Measurements from ENCODE around the gene DOCK8. TPM values are rescaled to one million over a fixed set of nuclear protein-coding genes. Genes with fewer than 3 reads are reported as not detected.

The DOCK8 gene
- total RNA-seq, 1 donor = under 0.01 TPM

DNA sequence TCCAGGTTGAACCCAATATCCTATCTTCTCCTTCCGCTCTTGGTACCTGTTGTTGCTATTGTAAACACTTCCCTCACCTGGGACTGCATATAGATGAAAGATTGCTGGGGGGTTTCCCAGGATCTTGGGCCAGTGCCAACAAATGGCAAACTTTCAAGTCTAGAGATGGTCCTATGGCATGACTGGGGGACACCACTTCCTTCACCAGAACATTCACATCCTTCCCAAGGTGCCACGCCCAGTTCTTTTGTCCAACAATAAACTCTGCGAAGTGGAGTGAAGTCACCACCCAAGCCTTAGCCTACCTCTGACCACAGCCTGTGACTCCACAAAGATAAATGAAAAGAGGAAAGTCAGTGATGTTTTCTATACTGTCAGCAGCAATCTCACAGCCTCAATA lies 34.4 kb downstream of the DOCK8 start:
- Histone ChIP-seq H3K9me3 (ENCODE audit: low read depth, low read length) (no peaks in the 10 kb centered on the region), H3K27me3 (ENCODE audit: insufficient read depth, low read length) (no peaks in the 10 kb centered on the region), H3K79me2 (ENCODE audit: insufficient read depth, low read length) (no peaks in the 10 kb centered on the region), H3K36me3 (ENCODE audit: insufficient read depth, low read length) (no peaks in the 10 kb centered on the region), H3K4me2 (ENCODE audit: insufficient read depth, low read length) (no peak overlapping the region), H3K4me3 (ENCODE audit: insufficient read depth, low read length) (no peak overlapping the region), H3K4me1 (ENCODE audit: insufficient read depth, low read length) (no peaks in the 10 kb centered on the region), H4K20me1 (ENCODE audit: insufficient read depth, low read length) (no peaks in the 10 kb centered on the region), H2AFZ (ENCODE audit: low read length) (no peak overlapping the region), H3K27ac (ENCODE audit: low read depth, low read length) (no peak overlapping the region)
- TF ChIP-seq, protein P1, sequence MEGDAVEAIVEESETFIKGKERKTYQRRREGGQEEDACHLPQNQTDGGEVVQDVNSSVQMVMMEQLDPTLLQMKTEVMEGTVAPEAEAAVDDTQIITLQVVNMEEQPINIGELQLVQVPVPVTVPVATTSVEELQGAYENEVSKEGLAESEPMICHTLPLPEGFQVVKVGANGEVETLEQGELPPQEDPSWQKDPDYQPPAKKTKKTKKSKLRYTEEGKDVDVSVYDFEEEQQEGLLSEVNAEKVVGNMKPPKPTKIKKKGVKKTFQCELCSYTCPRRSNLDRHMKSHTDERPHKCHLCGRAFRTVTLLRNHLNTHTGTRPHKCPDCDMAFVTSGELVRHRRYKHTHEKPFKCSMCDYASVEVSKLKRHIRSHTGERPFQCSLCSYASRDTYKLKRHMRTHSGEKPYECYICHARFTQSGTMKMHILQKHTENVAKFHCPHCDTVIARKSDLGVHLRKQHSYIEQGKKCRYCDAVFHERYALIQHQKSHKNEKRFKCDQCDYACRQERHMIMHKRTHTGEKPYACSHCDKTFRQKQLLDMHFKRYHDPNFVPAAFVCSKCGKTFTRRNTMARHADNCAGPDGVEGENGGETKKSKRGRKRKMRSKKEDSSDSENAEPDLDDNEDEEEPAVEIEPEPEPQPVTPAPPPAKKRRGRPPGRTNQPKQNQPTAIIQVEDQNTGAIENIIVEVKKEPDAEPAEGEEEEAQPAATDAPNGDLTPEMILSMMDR (IDR thresholded peaks at IDR 0.05; ENCODE audit: extremely low read depth, low read depth, low read length) = no peak
- DNase-seq (ENCODE audit: insufficient read length, low spot score, missing footprints) = no peak

DNA sequence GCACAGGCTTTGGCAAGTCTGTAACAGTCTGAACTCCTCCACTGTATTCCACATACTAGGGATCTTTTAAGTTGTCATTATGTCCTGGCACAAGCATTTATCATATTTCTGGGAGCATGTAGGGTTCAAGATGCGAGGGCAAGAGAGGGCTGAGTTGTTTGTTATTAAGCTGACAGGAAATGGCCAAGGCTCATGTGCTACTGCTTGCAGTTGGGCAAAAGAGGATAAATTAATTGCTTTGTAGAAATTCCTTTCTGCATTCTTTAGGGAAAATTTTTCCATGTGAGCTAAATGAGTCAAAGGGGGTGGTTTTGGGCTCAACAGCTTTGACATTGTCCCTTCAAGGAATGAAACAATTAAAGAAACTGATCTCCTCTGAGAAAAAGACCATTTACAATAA lies 35.4 kb downstream of the DOCK8 start:
- Histone ChIP-seq H3K27ac (ENCODE audit: low read depth, low read length) (no peak overlapping the region), H3K9me3 (ENCODE audit: low read depth, low read length) (no peaks in the 10 kb centered on the region), H3K4me2 (ENCODE audit: insufficient read depth, low read length) (no peak overlapping the region), H2AFZ (ENCODE audit: low read length) (no peak overlapping the region), H3K4me1 (ENCODE audit: insufficient read depth, low read length) (no peaks in the 10 kb centered on the region), H3K4me3 (ENCODE audit: insufficient read depth, low read length) (no peak overlapping the region), H4K20me1 (ENCODE audit: insufficient read depth, low read length) (no peaks in the 10 kb centered on the region), H3K79me2 (ENCODE audit: insufficient read depth, low read length) (no peaks in the 10 kb centered on the region), H3K36me3 (ENCODE audit: insufficient read depth, low read length) (no peaks in the 10 kb centered on the region), H3K27me3 (ENCODE audit: insufficient read depth, low read length) (no peaks in the 10 kb centered on the region)
- TF ChIP-seq, protein P1 (IDR thresholded peaks at IDR 0.05; ENCODE audit: extremely low read depth, low read depth, low read length) = no peak
- DNase-seq (ENCODE audit: insufficient read length, low spot score, missing footprints) = no peak

DNA sequence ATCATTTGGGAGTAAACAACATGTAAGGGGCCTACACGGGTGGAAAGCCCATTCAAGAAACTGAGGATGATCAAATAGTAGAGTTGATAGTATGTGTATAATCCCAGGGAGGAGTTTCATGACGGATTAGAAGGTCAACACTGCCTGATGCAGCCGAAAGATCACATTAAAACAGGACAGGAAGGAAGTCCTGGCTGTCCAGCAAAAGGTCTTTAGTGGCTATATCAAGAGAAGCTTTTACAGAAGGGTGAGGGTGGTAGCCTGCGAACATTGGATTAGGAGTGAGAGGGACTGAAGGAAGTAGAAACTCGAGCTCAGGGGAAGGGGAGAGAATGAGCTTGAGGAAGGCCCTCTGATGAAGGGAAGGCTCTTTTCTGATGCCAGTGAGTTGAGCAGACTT lies 36.0 kb downstream of the DOCK8 start:
- Histone ChIP-seq H3K4me3 (ENCODE audit: insufficient read depth, low read length) (no peak overlapping the region), H3K9me3 (ENCODE audit: low read depth, low read length) (no peaks in the 10 kb centered on the region), H3K79me2 (ENCODE audit: insufficient read depth, low read length) (no peaks in the 10 kb centered on the region), H2AFZ (ENCODE audit: low read length) (no peak overlapping the region), H3K27me3 (ENCODE audit: insufficient read depth, low read length) (no peaks in the 10 kb centered on the region), H3K27ac (ENCODE audit: low read depth, low read length) (no peak overlapping the region), H3K36me3 (ENCODE audit: insufficient read depth, low read length) (no peaks in the 10 kb centered on the region), H4K20me1 (ENCODE audit: insufficient read depth, low read length) (no peaks in the 10 kb centered on the region), H3K4me2 (ENCODE audit: insufficient read depth, low read length) (no peak overlapping the region), H3K4me1 (ENCODE audit: insufficient read depth, low read length) (no peaks in the 10 kb centered on the region)
- TF ChIP-seq, protein P1 (IDR thresholded peaks at IDR 0.05; ENCODE audit: extremely low read depth, low read depth, low read length) = no peak
- DNase-seq (ENCODE audit: insufficient read length, low spot score, missing footprints) = no peak

DNA sequence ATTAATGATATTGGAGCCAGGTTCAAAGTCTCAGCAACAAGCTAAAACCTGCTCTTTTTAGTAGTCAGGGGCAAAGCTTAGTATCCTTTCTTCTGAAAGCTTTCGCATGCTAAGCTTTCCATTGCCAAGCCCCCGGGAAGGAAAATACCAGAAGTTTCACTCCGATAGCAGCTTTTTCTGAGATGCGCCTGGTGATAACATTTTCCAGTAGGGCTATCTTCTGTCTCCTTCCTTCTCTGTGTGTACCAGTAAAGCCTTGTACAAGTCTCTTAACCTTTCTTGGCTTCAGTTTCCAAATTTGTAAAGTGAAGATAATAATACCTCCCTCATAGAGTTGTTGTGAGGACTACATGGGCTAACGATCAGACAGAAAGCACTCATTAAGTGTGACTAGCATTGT lies 36.7 kb downstream of the DOCK8 start:
- Histone ChIP-seq H3K27me3 (ENCODE audit: insufficient read depth, low read length) (no peaks in the 10 kb centered on the region), H4K20me1 (ENCODE audit: insufficient read depth, low read length) (no peaks in the 10 kb centered on the region), H3K36me3 (ENCODE audit: insufficient read depth, low read length) (no peaks in the 10 kb centered on the region), H3K4me2 (ENCODE audit: insufficient read depth, low read length) (no peak overlapping the region), H2AFZ (ENCODE audit: low read length) (no peak overlapping the region), H3K4me1 (ENCODE audit: insufficient read depth, low read length) (no peaks in the 10 kb centered on the region), H3K27ac (ENCODE audit: low read depth, low read length) (no peak overlapping the region), H3K4me3 (ENCODE audit: insufficient read depth, low read length) (no peak overlapping the region), H3K79me2 (ENCODE audit: insufficient read depth, low read length) (no peaks in the 10 kb centered on the region), H3K9me3 (ENCODE audit: low read depth, low read length) (no peaks in the 10 kb centered on the region)
- TF ChIP-seq, protein P1 (IDR thresholded peaks at IDR 0.05; ENCODE audit: extremely low read depth, low read depth, low read length) = no peak
- DNase-seq (ENCODE audit: insufficient read length, low spot score, missing footprints) = no peak
